SH-SY5Y (cell line): ENCODE measurements around the gene VPS26B.

ENCODE experiments used
- GATA2 ChIP-seq: IDR thresholded peaks from 2 replicates; pipeline ENCODE4 v1.6.1; 2011; ENCODE audit warnings: mild to moderate bottlenecking, low read depth, low read length
- GATA3 ChIP-seq: IDR thresholded peaks from 2 replicates; pipeline ENCODE4 v1.6.1; 2011; ENCODE audit warnings: low read depth, mild to moderate bottlenecking, low read length, moderate library complexity

DNA sequence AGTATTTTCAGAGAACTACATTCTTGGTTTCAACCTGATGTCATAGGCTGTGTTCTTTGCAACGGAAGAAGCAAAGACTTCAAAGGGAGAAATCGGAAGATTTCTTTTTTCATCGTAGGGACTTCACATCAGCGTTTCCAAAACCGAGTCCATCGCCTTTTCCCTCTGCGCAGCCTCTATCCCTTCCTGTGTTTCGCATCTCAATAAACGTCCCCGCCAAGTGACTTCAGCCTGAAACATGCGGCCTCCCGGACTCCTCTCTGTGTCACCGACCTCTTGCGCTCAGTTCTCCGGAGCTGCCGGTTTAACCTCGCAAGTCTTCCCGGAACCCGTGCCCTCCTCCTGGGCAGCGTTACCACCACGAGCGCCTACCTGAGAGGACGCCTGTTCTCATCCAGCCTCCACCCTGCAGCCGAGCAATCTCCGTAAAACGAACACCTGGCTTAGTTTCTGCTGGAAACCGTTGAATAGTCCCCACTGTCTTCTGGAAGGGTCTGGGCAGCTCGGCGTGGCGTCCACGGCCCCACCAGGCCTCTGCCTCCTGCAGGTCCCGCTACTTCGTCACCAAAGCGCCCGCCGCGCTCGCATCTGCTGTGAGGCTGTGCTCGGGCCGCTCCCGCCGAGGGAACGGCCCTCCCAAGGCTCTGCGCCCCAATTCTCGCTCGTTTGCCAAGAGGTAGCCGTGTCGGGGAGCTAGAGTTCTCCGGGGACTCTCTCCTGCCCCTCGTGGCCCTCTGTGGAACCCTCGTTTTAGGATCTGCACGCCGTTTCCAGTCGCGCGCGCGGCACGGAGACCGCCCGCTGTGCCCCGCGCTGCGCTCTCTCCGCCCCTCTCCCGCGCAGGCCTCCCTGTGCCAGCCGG, 51.3 kb downstream of the VPS26B start, which contains the start of gene GLB1L3:
- TF ChIP-seq GATA2 (no peak), GATA3 (no peak)
